HepG2 (cell line): Measurements from ENCODE around the gene GP1BA. TPM values are rescaled to one million over a fixed set of nuclear protein-coding genes. Genes with fewer than 3 reads are reported as not detected.

Source experiments
- ATF7-NPFF ChIP-seq: sonication (generic); formaldehyde crosslinking; IDR thresholded peaks from 2 replicates; pipeline ENCODE4 v1.8.1; 2023; ENCODE audit warnings: mild to moderate bottlenecking, low read depth, missing genetic modification reagents, moderate library complexity
- NFKB2 ChIP-seq: sonication (generic); formaldehyde crosslinking; IDR thresholded peaks from 2 replicates; pipeline ENCODE4 v1.4.0; 2020; ENCODE audit warnings: missing genetic modification reagents, borderline replicate concordance
- PAX8 ChIP-seq: sonication (generic); formaldehyde crosslinking; IDR thresholded peaks from 2 replicates; pipeline ENCODE4 v1.8.0; 2022; ENCODE audit warnings: mild to moderate bottlenecking, missing genetic modification reagents, borderline replicate concordance
- RBM22 ChIP-seq: fragments of 200-400 bp; formaldehyde crosslinking; optimal IDR thresholded peaks from 2 replicates; pipeline ENCODE3; 2017; ENCODE audit warnings: mild to moderate bottlenecking, low read length, moderate library complexity
- RFX5 ChIP-seq: IDR thresholded peaks from 2 replicates; pipeline ENCODE4 v1.6.1; 2011; ENCODE audit warnings: low read depth, low read length, improper control_type of control experiment
- STAG1 ChIP-seq: sonication (generic); formaldehyde crosslinking; IDR thresholded peaks from 2 replicates; pipeline ENCODE4 v1.4.0; 2020; ENCODE audit warnings: missing genetic modification reagents
- ZNF383 ChIP-seq: sonication (generic); formaldehyde crosslinking; IDR thresholded peaks from 2 replicates; pipeline ENCODE4 v1.4.0; 2020; ENCODE audit warnings: missing genetic modification reagents, mild to moderate bottlenecking, borderline replicate concordance
- ZNF468 ChIP-seq: sonication (generic); formaldehyde crosslinking; IDR thresholded peaks from 2 replicates; pipeline ENCODE4 v1.8.0; 2022; ENCODE audit warnings: mild to moderate bottlenecking, moderate library complexity, missing genetic modification reagents
- ZNF615 ChIP-seq: sonication (generic); formaldehyde crosslinking; IDR thresholded peaks from 2 replicates; pipeline ENCODE4 v1.5.0; 2020; ENCODE audit warnings: mild to moderate bottlenecking, missing genetic modification reagents, borderline replicate concordance
- ZNF703 ChIP-seq: sonication (generic); formaldehyde crosslinking; IDR thresholded peaks from 2 replicates; pipeline ENCODE4 v1.5.1; 2020; ENCODE audit warnings: missing genetic modification reagents, mild to moderate bottlenecking, moderate library complexity, borderline replicate concordance
- ZNF782 ChIP-seq: sonication (generic); formaldehyde crosslinking; IDR thresholded peaks from 2 replicates; pipeline ENCODE4 v1.4.0; 2020; ENCODE audit warnings: missing genetic modification reagents, mild to moderate bottlenecking, borderline replicate concordance
- ZNF788 ChIP-seq: sonication (generic); formaldehyde crosslinking; IDR thresholded peaks from 2 replicates; pipeline ENCODE4 v1.5.0; 2020; ENCODE audit warnings: mild to moderate bottlenecking, missing genetic modification reagents, borderline replicate concordance
- ZNF850 ChIP-seq: sonication (generic); formaldehyde crosslinking; conservative IDR thresholded peaks from 2 replicates; pipeline ENCODE4 v1.9.0; 2021; ENCODE audit warnings: mild to moderate bottlenecking, missing genetic modification reagents
- ZSCAN29 ChIP-seq: sonication (generic); formaldehyde crosslinking; conservative IDR thresholded peaks from 2 replicates; pipeline ENCODE4 v1.4.0; 2020; ENCODE audit warnings: mild to moderate bottlenecking, missing genetic modification reagents
- polyA plus RNA-seq, 8 experiments: library from polyadenylated mRNA; depleted of rRNA in 3 of 8; stranded (reverse) in 7 of 8; unstranded in 1 of 8; fragments of >200 nt; fragmentation: Illumina TruSeq in 4 of 8; extraction: Trizol in 4 of 8; gene quantifications; 2 replicates each; pipeline versions ENCODE4 v1.2.1 to v1.2.3, GENCODE V29; 2011 to 2016; ENCODE audit warnings: low read depth in 4 of 8, missing spikeins in 1 of 8, mixed read lengths in 1 of 8; ENCODE audit not compliant: insufficient read depth in 1 of 8
- total RNA-seq, 5 experiments: library from RNA; depleted of rRNA; stranded (reverse); fragments of >200 nt; fragmentation: Illumina TruSeq; extraction: Trizol; gene quantifications; 2 replicates each; pipeline ENCODE4 v1.2.3, GENCODE V29; 2016; ENCODE audit warnings: low read depth in 1 of 5
- TF ChIP-seq, protein P1 (sequence below): sonication (generic); formaldehyde crosslinking; IDR thresholded peaks from 2 replicates; pipeline ENCODE4 v1.8.0; 2022; ENCODE audit warnings: low read depth, missing genetic modification reagents
- TF ChIP-seq, protein P2 (sequence below): sonication (generic); formaldehyde crosslinking; IDR thresholded peaks from 2 replicates; pipeline ENCODE4 v1.9.0; 2021; ENCODE audit warnings: missing genetic modification reagents, borderline replicate concordance
- TF ChIP-seq, protein P3 (sequence below): sonication (generic); formaldehyde crosslinking; conservative IDR thresholded peaks from 2 replicates; pipeline ENCODE4 v1.4.0; 2020; ENCODE audit warnings: missing genetic modification reagents
- TF ChIP-seq, protein P4 (sequence below): IDR thresholded peaks from 2 replicates; pipeline ENCODE4 v1.6.1; 2016; ENCODE audit warnings: mild to moderate bottlenecking

Gene GP1BA
- total and polyA plus RNA-seq, 2 of the 13 experiments (the other 11 are each of a cell fraction or from before 2014, with no cell fraction given) = not detected

DNA sequence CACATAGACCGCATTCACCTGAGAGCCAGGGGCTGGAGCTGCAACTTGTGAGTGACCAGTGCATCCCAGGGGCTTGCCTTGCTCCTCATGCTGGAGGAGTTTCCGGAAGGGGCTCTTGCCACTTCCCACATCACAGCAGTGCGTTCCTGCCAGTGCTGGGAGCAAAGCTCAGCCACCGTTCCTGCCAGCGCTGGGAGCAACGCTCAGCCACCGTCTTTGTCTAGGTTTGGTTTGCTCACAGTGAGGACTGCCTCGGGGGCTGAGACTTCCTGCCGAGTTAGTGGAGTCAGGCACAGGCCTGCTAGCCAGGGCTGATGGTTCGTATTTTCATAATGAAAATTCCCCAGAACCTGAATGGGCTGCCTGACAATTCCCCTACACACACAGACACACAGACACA lies 23.8 kb upstream of the GP1BA start (continued):
- TF ChIP-seq ZNF383 (CRISPR knock-in tag) (no peak), ZNF850 (no peak), STAG1 (CRISPR knock-in tag) (no peak; the same call in 1 of the 2 replicates), ZNF782 (CRISPR knock-in tag) (no peak), ATF7-NPFF (CRISPR knock-in tag) (0 out of 2 replicates have a peak, but pooled peaks have one; percentile 37), RFX5 (no peak), ZNF615 (no peak; the same call in 1 of the 2 replicates), ZSCAN29 (CRISPR knock-in tag) (no peak), ZNF703 (CRISPR knock-in tag) (no peak), PAX8 (CRISPR knock-in tag) (no peak), RBM22 (no peak), ZNF468 (CRISPR knock-in tag) (no peak), ZNF788 (peak; percentile 27; the same call in 1 of the 2 replicates), NFKB2 (CRISPR knock-in tag) (peak; percentile 72; the same call in 1 of the 2 replicates)
- TF ChIP-seq, protein P1, sequence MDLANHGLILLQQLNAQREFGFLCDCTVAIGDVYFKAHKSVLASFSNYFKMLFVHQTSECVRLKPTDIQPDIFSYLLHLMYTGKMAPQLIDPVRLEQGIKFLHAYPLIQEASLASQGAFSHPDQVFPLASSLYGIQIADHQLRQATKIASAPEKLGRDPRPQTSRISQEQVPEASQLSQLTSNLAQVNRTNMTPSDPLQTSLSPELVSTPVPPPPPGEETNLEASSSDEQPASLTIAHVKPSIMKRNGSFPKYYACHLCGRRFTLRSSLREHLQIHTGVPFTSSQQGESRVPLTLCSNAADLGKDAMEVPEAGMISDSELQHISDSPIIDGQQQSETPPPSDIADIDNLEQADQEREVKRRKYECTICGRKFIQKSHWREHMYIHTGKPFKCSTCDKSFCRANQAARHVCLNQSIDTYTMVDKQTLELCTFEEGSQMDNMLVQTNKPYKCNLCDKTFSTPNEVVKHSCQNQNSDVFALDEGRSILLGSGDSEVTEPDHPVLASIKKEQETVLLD (CRISPR knock-in tag) = 0 out of 2 replicates have a peak, but pooled peaks have one; percentile 9
- TF ChIP-seq, protein P2, sequence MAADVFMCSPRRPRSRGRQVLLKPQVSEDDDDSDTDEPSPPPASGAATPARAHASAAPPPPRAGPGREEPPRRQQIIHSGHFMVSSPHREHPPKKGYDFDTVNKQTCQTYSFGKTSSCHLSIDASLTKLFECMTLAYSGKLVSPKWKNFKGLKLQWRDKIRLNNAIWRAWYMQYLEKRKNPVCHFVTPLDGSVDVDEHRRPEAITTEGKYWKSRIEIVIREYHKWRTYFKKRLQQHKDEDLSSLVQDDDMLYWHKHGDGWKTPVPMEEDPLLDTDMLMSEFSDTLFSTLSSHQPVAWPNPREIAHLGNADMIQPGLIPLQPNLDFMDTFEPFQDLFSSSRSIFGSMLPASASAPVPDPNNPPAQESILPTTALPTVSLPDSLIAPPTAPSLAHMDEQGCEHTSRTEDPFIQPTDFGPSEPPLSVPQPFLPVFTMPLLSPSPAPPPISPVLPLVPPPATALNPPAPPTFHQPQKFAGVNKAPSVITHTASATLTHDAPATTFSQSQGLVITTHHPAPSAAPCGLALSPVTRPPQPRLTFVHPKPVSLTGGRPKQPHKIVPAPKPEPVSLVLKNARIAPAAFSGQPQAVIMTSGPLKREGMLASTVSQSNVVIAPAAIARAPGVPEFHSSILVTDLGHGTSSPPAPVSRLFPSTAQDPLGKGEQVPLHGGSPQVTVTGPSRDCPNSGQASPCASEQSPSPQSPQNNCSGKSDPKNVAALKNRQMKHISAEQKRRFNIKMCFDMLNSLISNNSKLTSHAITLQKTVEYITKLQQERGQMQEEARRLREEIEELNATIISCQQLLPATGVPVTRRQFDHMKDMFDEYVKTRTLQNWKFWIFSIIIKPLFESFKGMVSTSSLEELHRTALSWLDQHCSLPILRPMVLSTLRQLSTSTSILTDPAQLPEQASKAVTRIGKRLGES (CRISPR knock-in tag) = no peak
- TF ChIP-seq, protein P3, sequence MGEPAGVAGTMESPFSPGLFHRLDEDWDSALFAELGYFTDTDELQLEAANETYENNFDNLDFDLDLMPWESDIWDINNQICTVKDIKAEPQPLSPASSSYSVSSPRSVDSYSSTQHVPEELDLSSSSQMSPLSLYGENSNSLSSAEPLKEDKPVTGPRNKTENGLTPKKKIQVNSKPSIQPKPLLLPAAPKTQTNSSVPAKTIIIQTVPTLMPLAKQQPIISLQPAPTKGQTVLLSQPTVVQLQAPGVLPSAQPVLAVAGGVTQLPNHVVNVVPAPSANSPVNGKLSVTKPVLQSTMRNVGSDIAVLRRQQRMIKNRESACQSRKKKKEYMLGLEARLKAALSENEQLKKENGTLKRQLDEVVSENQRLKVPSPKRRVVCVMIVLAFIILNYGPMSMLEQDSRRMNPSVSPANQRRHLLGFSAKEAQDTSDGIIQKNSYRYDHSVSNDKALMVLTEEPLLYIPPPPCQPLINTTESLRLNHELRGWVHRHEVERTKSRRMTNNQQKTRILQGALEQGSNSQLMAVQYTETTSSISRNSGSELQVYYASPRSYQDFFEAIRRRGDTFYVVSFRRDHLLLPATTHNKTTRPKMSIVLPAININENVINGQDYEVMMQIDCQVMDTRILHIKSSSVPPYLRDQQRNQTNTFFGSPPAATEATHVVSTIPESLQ (CRISPR knock-in tag) = no peak
- TF ChIP-seq, protein P4, sequence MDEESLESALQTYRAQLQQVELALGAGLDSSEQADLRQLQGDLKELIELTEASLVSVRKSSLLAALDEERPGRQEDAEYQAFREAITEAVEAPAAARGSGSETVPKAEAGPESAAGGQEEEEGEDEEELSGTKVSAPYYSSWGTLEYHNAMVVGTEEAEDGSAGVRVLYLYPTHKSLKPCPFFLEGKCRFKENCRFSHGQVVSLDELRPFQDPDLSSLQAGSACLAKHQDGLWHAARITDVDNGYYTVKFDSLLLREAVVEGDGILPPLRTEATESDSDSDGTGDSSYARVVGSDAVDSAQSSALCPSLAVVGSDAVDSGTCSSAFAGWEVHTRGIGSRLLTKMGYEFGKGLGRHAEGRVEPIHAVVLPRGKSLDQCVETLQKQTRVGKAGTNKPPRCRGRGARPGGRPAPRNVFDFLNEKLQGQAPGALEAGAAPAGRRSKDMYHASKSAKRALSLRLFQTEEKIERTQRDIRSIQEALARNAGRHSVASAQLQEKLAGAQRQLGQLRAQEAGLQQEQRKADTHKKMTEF (CRISPR knock-in tag) = peak; percentile 43; the same call in 1 of the 2 replicates
